ENCODE data around the gene SPTLC3.
A peak's percentile ranks its signal among the peaks of the same experiment; 100 is the strongest.

Gene SPTLC3

DNA sequence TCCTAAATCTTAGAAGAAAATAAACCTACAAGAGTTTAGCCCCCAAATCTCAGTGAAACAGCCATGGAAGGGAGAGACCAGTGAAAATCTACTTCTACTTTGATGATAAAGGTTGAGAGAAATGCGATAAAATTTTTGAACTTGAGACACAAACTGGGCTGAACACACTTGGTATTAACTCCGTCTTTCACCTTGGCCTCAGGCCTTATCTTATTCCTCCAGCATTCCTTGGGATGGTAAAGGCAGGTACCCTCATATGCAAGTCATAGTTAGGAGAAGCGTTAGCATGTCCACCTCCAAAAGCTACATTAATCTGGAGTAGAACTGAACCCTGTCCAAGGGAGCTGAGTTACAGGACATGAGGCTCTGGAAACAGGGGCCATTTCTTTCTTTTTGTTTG is 1.2 kb upstream of the SPTLC3 start:
- no peak for DNase-seq (ENCODE audit: low read depth, low spot score)
- Histone ChIP-seq H3K36me3 (ENCODE audit: insufficient read depth, insufficient read length, low read length) (no peaks in the 10 kb centered on the region), H3K4me1 (ENCODE audit: insufficient read depth, insufficient read length) (no peaks in the 10 kb centered on the region), H3K27me3 (ENCODE audit: insufficient read depth, insufficient read length) (no peaks in the 10 kb centered on the region), H3K9ac (ENCODE audit: insufficient read length, low read depth) (no peak overlapping the region), H3K9me3 (ENCODE audit: insufficient read depth, low read length) (no peaks in the 10 kb centered on the region), H3K4me3 (ENCODE audit: insufficient read length, low read depth) (no peak overlapping the region)
- TF ChIP-seq ZNF274 (IDR thresholded peaks at IDR 0.05; ENCODE audit: low read depth, low read length) (no peak), SUZ12 (IDR thresholded peaks at IDR 0.05; ENCODE audit: extremely low read depth, insufficient read depth, insufficient read length) (no peak), YY1 (IDR thresholded peaks at IDR 0.05; ENCODE audit: insufficient read depth, insufficient read length) (no peak)

DNA sequence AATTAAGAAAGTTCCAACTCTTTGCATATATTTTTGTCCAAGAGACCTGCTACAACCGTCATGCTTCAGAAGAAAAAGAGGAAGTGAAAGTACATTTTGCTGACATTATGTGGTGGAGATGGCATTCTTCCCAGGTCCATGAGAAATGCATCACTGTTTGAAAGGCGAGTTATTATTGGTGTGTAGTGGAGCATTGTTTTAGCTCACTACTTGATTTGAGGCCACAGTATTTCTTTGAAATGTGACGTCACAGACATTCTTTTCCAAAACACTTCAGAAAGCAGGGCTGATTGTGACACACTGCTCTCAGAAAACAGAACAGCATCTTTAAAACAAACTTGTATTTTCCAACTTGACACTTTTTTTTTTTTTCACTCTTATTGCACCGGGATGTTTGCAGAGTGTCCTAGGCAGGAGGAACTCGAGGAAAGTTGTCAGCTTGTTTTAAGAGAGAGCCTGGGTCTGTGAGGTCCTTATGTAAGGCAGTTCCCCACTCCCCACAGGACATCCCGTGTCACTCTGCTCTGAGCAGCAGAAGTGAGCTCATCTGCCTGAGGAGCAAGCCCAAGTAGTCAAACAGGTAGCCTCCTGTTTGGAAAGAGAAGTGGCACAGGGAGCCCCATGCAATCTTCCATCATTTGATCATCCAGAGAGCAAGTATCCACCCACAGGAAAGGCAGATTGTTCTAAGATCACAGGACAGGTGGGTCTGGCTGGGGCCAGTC is 1.1 kb downstream of the SPTLC3 start:
- Histone ChIP-seq H3K4me3 (ENCODE audit: insufficient read length, low read depth) (no peak overlapping the region), H3K36me3 (ENCODE audit: insufficient read depth, insufficient read length, low read length) (no peaks in the 10 kb centered on the region), H3K27me3 (ENCODE audit: insufficient read depth, insufficient read length) (no peaks in the 10 kb centered on the region), H3K4me1 (ENCODE audit: insufficient read depth, insufficient read length) (no peaks in the 10 kb centered on the region), H3K9me3 (ENCODE audit: insufficient read depth, low read length) (no peaks in the 10 kb centered on the region), H3K9ac (ENCODE audit: insufficient read length, low read depth) (no peak overlapping the region)
- DNase-seq (ENCODE audit: low read depth, low spot score) = no peak
- TF ChIP-seq ZNF274 (IDR thresholded peaks at IDR 0.05; ENCODE audit: low read depth, low read length) (no peak), SUZ12 (IDR thresholded peaks at IDR 0.05; ENCODE audit: extremely low read depth, insufficient read depth, insufficient read length) (no peak), YY1 (IDR thresholded peaks at IDR 0.05; ENCODE audit: insufficient read depth, insufficient read length) (no peak)

DNA sequence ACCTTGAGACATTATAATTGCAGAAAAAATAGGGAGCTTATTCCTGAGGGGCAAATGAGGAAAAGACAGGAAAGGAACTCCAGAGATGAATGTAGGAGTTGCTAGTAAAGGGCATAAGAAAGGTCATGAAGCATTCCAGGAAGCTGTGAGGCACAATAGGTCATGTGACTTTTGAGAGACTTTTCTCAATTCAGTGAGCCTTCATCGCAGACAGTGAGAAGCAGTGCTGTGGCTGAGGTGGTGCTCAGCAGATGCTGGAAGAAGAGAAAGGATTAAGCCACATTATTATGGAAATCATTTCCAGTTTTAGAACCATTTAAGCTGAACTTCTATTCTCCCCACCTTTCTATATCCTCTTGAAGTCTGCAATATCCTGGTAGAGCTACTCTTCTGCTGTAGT is 4.1 kb downstream of the SPTLC3 start:
- TF ChIP-seq ZNF274 (IDR thresholded peaks at IDR 0.05; ENCODE audit: low read depth, low read length) = no peak
- TF ChIP-seq YY1 (IDR thresholded peaks at IDR 0.05; ENCODE audit: insufficient read depth, insufficient read length) = no peak
- TF ChIP-seq SUZ12 (IDR thresholded peaks at IDR 0.05; ENCODE audit: extremely low read depth, insufficient read depth, insufficient read length) = no peak
- peak; percentile 6 for DNase-seq (ENCODE audit: low read depth, low spot score)
- Histone ChIP-seq H3K36me3 (ENCODE audit: insufficient read depth, insufficient read length, low read length) (no peaks in the 10 kb centered on the region), H3K9ac (ENCODE audit: insufficient read length, low read depth) (no peak overlapping the region), H3K4me3 (ENCODE audit: insufficient read length, low read depth) (no peak overlapping the region), H3K9me3 (ENCODE audit: insufficient read depth, low read length) (no peaks in the 10 kb centered on the region), H3K4me1 (ENCODE audit: insufficient read depth, insufficient read length) (no peaks in the 10 kb centered on the region), H3K27me3 (ENCODE audit: insufficient read depth, insufficient read length) (no peaks in the 10 kb centered on the region)

DNA sequence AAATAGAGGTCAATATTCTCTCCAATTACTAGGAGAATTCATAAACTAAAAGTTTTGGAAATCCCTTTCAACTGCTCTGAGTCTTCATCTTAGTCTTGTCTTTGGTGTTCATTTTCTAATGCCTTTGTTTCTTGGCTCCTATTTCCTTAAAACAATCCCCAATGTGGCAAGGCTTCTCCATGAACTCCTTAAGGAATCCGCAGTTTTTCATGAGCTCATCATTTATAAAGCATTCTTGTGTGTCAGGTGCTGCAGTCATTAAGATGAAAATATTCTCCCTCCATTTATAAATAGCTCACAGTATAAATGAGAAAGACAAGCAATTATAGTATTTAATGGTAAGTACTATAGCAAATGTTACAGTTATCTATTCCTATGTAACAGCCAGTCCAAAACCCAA is 4.6 kb downstream of the SPTLC3 start:
- DNase-seq (ENCODE audit: low read depth, low spot score) = no peak
- Histone ChIP-seq H3K9me3 (ENCODE audit: insufficient read depth, low read length) (no peaks in the 10 kb centered on the region), H3K4me3 (ENCODE audit: insufficient read length, low read depth) (no peak overlapping the region), H3K27me3 (ENCODE audit: insufficient read depth, insufficient read length) (no peaks in the 10 kb centered on the region), H3K4me1 (ENCODE audit: insufficient read depth, insufficient read length) (no peaks in the 10 kb centered on the region), H3K36me3 (ENCODE audit: insufficient read depth, insufficient read length, low read length) (no peaks in the 10 kb centered on the region), H3K9ac (ENCODE audit: insufficient read length, low read depth) (no peak overlapping the region)
- no peak for TF ChIP-seq SUZ12 (IDR thresholded peaks at IDR 0.05; ENCODE audit: extremely low read depth, insufficient read depth, insufficient read length)
- no peak for TF ChIP-seq YY1 (IDR thresholded peaks at IDR 0.05; ENCODE audit: insufficient read depth, insufficient read length)
- no peak for TF ChIP-seq ZNF274 (IDR thresholded peaks at IDR 0.05; ENCODE audit: low read depth, low read length)

DNA sequence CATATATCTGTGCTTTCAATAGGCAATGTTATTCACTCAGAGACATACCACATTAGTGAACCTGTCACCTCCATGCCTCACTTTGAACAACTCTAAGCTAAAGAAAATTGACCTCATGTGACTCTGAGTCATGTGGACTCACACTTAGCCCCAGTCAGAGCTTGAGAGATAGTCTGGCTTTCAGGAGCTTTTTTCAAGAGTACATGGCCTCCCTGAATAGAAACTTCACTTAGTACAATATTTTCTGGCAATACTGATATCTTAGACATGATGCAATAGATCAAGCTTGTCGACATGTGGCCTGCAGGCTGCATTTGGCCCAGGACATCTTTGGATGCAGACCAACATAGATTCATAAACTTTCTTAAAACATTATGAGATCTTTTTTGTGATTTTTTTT is 8.5 kb downstream of the SPTLC3 start:
- Histone ChIP-seq H3K36me3 (ENCODE audit: insufficient read depth, insufficient read length, low read length) (no peaks in the 10 kb centered on the region), H3K4me3 (ENCODE audit: insufficient read length, low read depth) (no peak overlapping the region), H3K9ac (ENCODE audit: insufficient read length, low read depth) (no peak overlapping the region), H3K4me1 (ENCODE audit: insufficient read depth, insufficient read length) (no peaks in the 10 kb centered on the region), H3K27me3 (ENCODE audit: insufficient read depth, insufficient read length) (no peaks in the 10 kb centered on the region), H3K9me3 (ENCODE audit: insufficient read depth, low read length) (peaks cover 18% of the 10 kb centered on the region)
- DNase-seq (ENCODE audit: low read depth, low spot score) = no peak
- TF ChIP-seq SUZ12 (IDR thresholded peaks at IDR 0.05; ENCODE audit: extremely low read depth, insufficient read depth, insufficient read length) = no peak
- no peak for TF ChIP-seq ZNF274 (IDR thresholded peaks at IDR 0.05; ENCODE audit: low read depth, low read length)
- no peak for TF ChIP-seq YY1 (IDR thresholded peaks at IDR 0.05; ENCODE audit: insufficient read depth, insufficient read length)

DNA sequence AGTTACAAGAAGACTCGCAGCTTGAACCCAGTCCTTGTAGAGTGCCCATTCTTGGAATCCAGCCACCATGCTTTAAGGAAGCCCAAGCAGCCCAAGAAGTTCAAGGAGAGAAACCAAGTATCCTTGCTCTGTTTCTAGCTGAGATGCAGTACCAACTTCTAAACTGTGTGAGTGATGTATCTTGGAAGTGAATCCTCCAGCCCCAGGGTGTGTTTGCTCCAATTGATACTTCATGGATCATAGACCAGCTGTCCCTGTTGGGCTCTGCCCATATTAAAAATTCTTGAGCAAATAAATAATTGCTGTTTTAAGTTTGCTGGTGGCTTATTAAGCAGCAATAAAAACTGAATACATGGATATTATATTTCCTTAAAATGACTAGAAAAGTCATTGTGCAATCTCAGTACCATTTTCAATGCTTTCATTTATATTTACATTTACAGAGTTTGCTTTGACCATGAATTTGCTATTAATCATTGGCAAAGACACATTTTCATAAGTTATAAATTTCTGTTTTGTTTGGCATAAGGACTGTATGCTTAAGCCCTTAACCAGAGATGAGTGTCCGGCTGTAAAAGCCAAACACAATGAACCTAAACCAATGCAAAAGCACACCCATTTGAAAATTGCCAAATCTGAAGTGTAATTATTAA is 9.2 kb downstream of the SPTLC3 start:
- TF ChIP-seq YY1 (IDR thresholded peaks at IDR 0.05; ENCODE audit: insufficient read depth, insufficient read length) (no peak), ZNF274 (IDR thresholded peaks at IDR 0.05; ENCODE audit: low read depth, low read length) (no peak), SUZ12 (IDR thresholded peaks at IDR 0.05; ENCODE audit: extremely low read depth, insufficient read depth, insufficient read length) (no peak)

DNA sequence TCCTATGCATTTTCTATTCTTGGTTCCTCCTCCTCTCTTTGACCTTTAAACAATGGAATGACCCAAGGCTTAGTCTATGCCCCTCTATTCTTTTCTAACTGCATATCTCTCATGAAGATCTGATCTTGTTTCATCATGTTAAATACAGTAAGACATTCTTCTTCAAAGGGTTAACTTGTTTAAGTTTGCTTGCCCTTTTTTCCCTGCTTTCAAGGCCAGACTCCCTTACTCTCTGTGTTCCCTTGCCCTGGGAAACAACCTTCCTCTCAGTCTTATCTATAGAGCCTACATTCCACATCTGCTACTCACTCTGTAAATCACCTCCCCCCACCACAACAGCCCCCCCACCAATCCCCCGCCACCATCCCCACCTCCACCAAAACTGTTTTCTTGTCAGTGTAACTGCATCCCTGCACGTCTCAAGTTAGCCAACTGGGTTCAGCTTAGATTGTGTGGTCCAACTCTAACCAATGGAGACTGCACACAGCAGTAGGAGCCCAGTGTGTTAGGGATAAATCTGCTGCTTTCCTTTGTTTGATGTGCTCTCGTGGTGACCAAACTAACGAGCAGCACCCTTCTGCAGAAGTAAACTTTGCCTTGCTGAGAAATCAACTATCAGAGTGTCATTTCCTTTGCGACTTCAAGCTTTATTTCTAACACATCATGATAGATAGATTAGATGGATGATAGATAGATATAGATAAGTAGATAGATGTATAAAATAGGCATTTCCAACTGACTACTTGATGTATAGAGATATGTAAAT is 12.6 kb downstream of the SPTLC3 start:
- Histone ChIP-seq H3K9ac (ENCODE audit: insufficient read length, low read depth) (no peak overlapping the region), H3K36me3 (ENCODE audit: insufficient read depth, insufficient read length, low read length) (no peaks in the 10 kb centered on the region), H3K4me1 (ENCODE audit: insufficient read depth, insufficient read length) (no peaks in the 10 kb centered on the region), H3K27me3 (ENCODE audit: insufficient read depth, insufficient read length) (no peaks in the 10 kb centered on the region), H3K9me3 (ENCODE audit: insufficient read depth, low read length) (peaks cover 22% of the 10 kb centered on the region), H3K4me3 (ENCODE audit: insufficient read length, low read depth) (no peak overlapping the region)
- TF ChIP-seq ZNF274 (IDR thresholded peaks at IDR 0.05; ENCODE audit: low read depth, low read length) = no peak
- no peak for TF ChIP-seq YY1 (IDR thresholded peaks at IDR 0.05; ENCODE audit: insufficient read depth, insufficient read length)
- TF ChIP-seq SUZ12 (IDR thresholded peaks at IDR 0.05; ENCODE audit: extremely low read depth, insufficient read depth, insufficient read length) = no peak
- no peak for DNase-seq (ENCODE audit: low read depth, low spot score)

More for the DNA sequence above, 9.2 kb downstream of the SPTLC3 start:
- no peak overlapping the region for H3K4me3 ChIP-seq (ENCODE audit: insufficient read length, low read depth)
- no peaks in the 10 kb centered on the region for H3K36me3 ChIP-seq (ENCODE audit: insufficient read depth, insufficient read length, low read length)
- peaks cover 22% of the 10 kb centered on the region for H3K9me3 ChIP-seq (ENCODE audit: insufficient read depth, low read length)
- H3K9ac ChIP-seq (ENCODE audit: insufficient read length, low read depth) = no peak overlapping the region
- no peaks in the 10 kb centered on the region for H3K27me3 ChIP-seq (ENCODE audit: insufficient read depth, insufficient read length)
- H3K4me1 ChIP-seq (ENCODE audit: insufficient read depth, insufficient read length) = no peaks in the 10 kb centered on the region
- no peak for DNase-seq (ENCODE audit: low read depth, low spot score)
